AG08396 (cell line): ENCODE data around the gene GABARAP.

Experiments used
- DNase-seq: peaks from one replicate; pipeline ENCODE4 v3.0.0; 2012; ENCODE audit warnings: low spot score, mixed read lengths

GABARAP gene

DNA sequence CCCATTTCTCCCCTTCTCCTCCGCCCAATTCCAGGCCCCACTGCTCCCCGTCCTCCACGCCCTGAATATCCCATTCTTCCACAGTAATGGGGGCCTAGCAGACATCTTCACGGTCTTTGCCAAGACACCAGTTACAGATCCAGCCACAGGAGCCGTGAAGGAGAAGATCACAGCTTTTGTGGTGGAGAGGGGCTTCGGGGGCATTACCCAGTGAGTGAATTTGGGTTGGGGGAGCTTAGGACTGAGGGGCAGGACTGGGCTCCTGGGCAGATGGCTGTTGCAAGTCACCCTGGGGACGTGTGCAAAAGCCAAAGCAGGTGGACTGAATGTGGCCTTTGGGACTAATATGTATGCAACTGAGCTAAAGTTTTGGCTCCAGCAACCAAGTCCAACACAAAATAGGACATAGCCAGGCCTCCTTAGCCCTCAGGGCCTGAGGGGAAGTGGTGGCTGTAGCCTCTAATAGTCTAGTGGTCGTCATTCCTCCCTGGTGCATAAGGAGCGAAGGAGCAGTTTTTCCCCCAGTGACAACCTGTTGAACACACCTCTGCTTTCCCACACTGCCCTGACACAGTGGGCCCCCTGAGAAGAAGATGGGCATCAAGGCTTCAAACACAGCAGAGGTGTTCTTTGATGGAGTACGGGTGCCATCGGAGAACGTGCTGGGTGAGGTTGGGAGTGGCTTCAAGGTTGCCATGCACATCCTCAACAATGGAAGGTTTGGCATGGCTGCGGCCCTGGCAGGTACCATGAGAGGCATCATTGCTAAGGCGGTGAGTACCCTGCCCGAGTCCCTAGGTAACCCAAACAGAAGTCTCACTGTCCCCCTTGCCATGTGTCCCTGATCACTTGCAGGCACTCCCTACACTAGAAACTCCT is 19.9 kb downstream of the GABARAP start:
- DNase-seq: no peak

DNA sequence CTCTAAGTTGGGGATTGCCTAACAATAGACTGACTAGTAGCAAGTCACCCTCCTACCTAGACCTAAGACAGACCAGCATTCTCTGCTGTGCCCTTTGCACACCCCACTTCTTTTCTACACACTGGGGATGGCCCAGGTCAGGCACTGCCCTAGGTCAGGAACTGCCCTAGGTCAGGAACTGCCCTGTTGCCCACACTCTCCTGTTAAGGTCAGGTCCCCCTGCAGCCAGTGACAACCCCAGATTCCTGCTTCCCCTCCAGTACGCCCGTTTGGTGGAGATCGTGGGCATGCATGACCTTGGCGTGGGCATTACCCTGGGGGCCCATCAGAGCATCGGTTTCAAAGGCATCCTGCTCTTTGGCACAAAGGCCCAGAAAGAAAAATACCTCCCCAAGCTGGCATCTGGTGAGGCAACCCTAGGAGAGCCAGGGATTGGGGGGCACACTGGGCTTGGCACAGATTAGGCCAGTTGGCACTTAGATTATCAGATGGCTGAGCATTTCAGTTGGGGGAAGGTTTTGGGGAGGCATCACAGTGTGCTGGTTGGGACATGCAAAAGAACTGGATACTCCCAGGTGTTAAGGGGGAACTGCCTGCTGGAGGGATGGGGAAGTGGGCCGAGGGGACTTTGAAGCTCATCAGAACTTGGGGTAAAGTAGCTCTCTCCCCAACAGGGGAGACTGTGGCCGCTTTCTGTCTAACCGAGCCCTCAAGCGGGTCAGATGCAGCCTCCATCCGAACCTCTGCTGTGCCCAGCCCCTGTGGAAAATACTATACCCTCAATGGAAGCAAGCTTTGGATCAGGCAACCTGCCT is 20.8 kb downstream of the GABARAP start:
- DNase-seq: no peak

DNA sequence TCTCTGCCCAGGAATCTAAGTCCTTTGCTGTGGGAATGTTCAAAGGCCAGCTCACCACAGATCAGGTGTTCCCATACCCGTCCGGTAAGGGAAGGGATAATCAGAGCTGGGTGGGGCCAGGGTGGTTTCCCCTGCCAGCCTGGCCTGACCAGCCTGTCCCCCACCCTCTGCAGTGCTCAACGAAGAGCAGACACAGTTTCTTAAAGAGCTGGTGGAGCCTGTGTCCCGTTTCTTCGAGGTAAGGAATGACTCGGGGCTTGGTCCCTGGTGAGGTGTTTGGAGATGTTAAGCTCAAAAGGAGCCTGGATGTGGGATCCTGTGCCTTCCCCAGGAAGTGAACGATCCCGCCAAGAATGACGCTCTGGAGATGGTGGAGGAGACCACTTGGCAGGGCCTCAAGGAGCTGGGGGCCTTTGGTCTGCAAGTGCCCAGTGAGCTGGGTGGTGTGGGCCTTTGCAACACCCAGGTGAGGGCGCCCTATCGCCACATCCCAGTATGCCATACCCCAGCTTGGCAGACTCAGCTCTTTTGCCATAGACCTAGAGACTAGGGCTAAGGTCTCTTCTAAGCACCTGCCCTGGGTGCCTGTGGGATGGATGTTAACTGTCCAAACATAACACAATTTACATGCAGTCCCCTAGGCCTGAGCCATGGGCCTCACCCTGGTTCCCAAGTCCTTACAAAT is 21.5 kb downstream of the GABARAP start:
- peak; percentile 64 for DNase-seq

DNA sequence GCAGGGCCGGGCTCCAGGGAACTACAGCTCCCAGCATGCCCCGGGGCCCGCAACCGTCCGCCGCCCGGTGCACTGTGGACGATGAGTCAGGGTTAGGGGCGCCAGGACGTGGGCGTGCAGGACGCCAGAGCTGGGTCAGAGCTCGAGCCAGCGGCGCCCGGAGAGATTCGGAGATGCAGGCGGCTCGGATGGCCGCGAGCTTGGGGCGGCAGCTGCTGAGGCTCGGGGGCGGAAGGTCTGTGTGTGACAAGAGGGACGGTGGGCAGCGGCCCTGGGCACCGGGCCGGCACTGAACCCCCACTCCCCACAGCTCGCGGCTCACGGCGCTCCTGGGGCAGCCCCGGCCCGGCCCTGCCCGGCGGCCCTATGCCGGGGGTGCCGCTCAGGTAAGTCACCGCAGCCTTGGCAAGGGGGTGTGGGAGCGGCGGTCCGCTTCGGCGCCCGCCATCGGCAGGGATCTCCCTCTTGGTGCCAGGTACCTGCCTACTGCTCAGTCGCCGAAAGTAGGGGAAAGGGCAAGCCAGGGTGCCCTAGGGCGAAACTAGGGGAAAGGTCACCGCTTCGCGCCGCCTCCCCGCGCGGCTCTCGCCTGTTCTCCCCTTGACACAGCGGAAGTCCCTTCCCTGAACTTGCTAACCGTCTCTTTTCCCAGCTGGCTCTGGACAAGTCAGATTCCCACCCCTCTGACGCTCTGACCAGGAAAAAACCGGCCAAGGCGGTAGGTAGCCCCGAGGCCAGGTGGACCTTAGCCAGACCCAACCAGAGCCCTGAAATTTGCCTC is 22.2 kb downstream of the GABARAP start, which contains the start of the genes ACADVL and DLG4:
TSS of gene ACADVL (plus strand) at position 127 of the 781 bp plus-strand sequence. CDS start at position 174, 47 bp downstream.
TSS of gene DLG4 (minus strand) at position 25 of the 781 bp plus-strand sequence.
- DNase-seq: peak; percentile 95

DNA sequence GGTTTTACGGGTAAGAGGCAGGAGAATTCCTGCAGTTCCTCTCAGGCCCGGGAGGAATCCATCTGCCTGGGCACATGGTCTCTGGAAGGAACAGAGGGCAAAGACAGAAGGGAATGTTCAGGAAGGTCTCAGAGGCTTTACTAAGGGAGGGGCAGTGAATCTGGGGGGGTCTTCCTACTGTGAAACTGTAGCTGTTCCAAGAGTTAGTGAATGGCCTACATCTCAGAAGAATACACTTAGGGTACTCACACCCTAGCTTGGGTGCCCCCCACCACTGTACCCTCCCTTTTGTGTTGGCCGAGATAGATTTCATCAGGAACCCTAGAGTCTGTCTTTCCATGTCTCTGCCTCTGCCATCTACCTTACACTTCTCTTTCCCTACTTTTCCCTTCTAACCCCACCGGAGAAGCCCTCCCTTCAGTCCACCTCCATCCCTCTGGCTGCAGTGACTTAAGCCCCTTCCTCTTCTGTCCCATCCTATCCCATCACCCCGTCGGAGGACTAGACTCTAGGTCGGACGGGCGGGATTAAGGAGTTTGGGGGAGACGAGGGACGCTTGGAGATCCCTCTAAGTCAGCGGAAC is 22.9 kb downstream of the GABARAP start:
- no peak for DNase-seq

DNA sequence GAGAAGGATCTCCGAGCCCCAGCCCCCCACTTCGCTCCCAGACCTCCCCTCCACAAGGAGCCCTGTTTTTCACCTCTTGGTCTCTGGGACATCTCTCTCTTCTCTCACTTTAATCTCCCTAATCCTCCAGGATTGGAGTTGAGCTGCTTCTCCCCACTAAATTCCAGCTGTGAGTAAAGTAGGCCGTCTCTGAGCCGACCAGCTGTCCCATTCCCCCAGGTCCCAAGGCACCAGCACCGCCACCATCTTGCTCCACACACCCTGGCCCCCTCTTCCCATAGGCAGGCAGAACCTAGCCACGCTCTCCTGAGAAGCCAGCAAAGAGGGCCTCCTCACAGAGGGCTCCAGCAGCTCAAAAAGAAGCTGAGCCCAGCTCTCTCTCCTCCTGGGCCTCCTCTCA is 23.5 kb downstream of the GABARAP start:
- DNase-seq: no peak

DNA sequence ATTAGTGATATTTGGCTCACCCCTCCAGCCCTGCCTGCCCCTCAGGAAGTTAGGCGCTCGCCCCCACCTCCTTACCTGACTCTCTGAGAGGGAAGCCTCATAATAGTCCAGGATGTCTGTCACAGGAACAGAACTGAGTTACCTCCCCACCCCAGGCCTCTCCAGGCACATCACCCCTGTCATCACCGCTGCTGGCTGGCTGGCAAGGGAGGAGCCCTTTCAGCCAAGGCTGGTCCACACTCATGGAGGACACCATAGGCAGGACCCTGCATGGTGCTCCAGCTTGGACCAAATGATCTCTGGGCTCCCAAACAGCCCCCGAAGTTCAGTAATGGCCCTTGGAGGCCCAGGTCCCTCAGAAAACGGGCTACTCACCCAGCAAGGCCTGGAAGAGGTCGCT is 24.1 kb downstream of the GABARAP start:
- DNase-seq: no peak

DNA sequence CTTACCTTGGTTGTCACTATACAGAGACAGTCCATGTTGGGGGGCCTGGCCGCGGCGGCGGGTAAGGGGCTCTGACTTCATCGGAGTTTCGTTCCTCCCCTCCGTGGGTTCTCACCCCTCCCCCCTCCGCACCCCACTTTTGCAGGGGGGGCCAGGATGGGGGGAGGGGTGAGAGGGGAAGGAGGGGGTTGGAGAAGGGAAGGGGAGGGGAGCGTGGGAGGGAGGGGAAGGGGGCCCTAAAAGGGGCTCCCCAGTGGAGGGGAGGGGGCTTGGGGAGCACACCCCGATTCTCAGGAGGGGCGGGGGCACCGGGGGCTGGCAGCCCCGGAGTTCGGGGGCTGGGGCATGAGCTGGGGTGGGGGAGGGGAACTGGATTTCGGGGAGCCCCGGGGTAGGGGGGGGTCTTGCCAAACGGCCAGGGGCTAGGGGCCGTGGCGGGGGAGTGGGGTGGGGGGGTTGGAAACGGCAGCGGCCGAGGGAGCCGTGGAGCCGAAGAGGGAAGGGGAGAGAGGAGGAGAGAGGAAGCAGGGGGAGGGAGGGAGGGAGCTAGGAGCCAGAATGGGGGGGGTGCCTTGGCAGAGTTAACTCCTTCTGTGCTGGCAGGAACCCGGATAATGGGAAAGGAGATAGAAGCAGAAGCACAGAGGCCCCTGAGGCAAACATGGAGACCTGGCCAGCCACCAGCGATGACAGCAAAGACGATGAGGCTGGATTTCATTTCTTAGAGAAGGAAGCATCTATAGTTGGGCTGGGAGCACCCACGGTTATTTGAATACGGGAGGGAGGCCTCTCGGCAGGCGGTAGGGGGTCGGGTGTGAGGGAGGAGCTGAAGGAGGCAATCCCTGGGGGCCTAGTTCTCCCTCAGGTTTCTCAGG is 24.9 kb downstream of the GABARAP start:
- DNase-seq: peak; percentile 85

DNA sequence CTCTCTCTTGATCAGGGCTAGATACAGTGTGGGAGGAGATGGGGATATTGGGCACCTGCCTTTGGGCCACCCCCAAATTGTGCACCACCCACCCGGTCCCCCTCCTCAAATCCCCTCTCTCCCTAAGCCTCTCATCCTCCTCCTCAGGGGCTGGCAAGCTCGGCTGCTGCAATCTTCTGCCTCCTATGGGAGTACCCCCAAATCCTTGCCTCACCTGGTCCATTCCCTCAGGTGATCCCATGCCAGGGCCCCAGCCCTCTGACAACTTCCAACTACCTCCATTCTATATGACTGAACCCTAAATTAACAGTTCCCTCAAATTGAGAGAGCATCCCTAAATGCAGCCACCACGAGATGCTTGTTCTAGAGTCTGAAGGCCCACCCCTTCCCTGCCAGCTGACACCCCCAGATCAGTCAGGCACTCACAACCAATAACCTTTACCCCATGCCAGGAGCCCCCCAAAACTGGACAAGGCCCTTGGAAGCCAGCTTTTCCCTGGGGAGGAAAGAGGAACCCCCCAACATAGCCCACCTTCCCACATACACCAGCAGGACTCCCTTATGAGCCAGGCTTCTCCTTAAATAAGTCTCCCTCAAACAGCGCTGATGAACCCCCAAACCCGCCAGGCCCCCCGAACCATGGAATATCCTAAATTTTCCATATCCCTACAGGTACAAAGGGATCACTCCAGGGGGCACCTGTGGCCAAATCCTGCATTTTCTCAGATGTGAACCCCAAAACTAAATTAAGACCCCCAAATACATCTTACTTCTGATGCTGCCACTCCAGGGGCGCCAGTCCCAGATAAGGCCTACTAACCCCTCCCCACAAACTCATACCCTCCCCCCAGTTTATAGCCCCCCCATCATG is 25.8 kb downstream of the GABARAP start:
- no peak for DNase-seq

DNA sequence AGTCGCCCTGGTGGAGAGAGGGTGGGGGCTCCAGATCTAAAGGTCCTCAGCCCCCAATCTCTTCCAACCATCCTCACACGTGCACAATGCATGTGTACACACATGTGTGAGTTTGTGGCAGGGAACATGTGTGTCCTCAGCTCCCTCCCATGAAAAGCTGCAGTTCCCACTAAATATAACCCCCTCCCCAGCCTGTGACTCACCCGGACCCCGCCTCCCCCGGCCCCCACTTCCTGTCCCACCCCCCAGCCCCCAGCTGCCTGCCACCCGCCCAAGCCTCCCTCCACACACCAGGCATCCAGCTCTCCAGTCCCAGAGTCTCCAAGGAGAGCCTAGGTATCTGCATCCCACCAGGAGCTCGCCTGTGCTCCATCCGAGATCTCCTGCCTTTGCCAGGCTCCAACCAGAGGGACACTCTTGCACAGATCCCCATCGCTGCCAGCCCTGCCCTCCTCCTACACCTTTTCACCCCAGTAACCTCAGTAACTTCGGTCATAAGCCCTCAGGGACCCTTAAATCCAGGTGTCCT is 26.5 kb downstream of the GABARAP start:
- no peak for DNase-seq

DNA sequence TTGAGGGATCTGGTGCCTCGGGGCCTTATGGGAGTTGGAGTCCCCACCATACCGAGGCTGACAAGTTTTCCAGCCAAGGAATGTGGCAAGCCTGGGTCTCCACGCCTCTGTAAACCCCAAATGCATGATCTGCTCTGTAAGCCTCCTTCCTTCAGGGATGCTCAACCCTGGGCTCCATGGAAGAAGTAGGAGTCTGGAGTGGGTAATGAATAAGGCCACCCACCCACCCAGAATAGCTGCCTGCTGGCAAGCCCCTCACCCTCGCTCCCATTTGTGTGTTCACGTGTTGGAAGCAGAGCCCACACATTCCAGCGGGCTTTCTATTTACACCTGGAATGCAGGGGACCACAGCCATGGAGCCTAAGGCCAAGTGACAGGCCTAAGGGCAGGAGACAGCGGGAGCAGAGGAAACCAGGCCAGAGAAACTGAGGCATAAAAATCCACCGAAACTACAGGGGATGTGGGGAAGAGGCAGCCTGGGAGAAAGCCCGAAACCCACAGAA is 27.1 kb downstream of the GABARAP start:
- DNase-seq: no peak

DNA sequence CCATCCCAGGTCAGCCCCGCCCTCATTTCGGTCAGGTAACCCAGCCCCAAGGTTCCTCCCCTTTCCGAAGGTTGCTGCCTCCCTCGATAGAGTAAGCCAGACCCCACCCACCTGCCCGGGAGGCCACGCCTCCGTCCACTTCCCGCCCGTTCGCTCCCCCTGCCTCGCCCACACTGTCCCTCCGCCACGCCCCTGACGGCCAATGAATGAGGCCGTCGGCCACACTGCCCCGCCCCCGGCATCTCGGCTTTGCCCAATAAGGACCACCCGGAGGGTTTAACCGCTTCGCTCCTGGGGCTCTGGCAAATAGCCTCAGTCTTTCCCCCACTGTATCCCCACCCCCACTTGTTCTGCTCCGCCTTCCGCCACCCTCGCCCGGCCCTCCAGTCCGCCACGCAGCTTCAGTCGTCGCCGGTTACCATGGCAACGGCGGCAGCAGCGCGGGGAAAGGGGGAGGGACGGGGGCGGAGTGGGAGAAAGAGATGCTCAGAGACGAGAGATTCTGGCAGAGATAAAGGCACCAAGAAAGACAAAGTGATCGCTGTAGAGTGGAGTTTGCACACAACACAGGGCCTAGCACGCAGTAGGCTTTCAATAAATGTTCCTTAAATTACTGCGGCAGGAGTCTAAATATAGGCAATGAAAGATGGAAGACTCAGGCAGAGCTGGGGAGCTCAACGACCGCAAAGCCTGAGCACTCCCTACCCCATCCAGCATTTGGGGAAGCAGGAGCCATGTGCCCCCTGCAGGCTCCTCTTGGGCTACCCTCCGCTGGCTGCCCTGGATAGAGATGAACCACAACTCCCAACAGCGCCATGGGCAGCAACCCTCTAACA is 27.7 kb downstream of the GABARAP start:
- DNase-seq: peak; percentile 95

DNA sequence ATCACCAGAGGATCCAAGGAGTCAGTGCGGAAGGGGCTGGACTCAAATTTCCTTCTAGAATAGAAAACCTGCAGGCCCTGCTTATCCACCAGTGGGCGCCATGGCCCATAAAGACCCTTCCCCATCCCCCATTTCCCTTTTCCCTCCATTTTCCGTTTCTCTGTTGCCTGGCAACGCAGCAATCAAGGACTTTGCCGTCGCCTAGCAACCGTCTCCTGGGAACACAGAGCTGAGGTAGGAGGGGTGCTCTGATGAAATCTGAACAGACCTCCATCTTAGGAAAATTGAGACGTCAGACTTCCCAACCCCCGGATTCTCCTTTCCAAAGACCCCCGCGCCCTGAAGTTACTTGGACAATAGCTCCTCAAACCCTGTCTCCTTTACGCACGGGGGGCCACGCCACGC is 28.4 kb downstream of the GABARAP start:
- DNase-seq: peak; percentile 76

DNA sequence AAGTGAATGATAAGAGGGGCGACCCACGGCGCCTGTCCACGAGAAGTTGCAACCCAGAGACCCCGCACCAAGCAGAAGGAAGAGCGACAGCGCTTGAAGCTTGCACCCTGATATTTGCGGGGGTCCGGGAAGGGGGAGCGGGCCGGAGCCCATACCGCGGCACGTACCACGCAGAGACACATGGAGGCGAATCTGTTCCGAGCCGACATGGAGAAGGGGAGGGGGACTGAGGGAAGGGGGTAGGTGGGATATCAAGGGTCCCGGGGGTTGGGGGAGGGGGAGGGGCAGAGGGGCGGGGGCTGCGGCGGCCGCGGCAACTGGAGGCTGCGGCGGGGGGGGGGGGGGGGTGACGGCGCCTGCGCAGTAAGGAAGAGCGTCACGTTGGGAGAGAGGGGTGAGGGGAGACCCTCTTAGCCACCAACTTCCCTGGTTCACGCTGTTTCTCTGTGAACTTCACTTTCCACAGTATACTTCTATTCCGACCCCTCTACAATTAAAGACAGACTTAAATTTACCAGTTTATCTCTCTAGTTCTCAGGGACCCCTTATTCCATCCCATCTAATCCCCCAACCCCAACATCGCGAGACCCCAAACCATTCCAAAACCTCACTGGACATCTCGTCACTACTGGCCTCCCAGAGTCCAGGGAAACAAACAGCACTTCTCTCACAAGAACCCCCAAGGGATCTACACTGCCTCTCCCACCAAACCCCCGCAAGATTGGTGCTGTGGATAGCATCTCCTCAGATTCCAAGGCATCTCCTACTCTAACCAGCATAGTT is 30.6 kb downstream of the GABARAP start:
- no peak for DNase-seq

DNA sequence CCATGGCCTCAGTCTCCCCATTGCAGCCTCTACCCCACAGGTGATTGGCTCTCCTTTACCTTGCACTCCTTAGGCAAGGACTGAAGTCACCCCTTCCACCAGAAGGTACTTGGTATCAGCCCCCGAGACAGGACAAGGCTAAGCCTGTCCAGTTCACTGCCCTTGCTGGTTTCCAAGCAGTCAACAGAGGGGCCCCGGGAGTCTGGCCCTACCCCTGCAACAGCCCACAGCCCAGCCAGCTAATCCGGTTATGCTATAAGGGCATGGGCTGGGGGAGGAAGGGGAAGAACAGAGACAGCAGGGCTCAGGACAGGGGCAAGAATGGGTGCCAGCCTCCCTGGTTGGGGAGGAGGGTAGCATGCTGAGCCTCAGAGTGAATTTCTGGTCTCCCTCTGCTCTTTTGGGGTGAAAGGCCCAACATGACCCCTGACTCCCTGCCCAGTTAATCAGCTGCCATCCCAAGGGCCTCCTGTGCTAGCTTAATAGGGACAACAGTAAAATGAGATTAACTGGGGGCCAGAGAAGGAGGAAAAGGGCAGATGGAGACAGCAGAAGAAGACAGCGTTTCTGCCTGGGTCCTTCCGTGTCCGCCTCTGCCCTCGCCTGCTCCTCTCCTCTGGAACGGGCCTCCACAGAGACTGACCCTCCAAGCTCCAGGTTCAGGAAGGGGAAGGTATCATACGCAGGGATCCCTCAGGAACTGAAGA is 33.3 kb downstream of the GABARAP start:
- no peak for DNase-seq

DNA sequence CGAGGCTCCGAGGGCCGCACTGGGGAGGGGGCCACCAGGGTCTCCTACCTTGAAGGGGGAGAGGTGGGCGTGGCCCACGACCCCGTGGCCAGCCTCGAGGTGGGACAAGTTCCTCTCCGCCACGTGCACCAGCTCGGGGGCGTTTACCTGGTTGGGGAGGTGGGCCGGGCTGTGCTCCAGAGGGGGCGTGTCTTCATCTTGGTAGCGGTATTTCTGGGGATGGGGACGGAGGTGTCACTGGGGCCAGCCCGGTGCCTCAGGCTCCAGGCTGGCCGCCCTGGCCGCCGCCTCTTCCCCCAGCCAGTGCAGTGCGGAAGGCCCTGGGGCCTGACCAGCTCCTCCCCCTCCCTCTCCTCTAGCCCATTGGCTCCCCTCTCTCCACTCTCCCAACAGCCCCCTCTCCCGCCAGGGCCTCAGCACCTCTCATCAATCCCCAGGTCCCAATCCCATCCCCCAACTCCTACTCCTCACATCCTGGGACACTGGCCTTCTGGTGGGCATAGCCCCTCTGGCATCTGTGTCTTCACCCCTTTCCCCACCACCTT is 34.1 kb downstream of the GABARAP start:
- DNase-seq: no peak
